HG03460 (cell line): Measurements from ENCODE around the gene ARPC1B.

Experiments
- ATAC-seq: cut with Tn5 transposase; IDR thresholded peaks from one replicate; pipeline ENCODE4 v1.9.1; 2021; ENCODE audit not compliant: unreplicated experiment

ARPC1B gene

GRCh38 chr7:99440195-99440594 lies 65.7 kb downstream of the ARPC1B start:
- no peak for ATAC-seq
